GM04503 (cell line): ENCODE measurements around the gene NXN.
"Not testable (repeated sequence)": the region's sequence is repeated elsewhere in the genome, so short reads cannot be mapped to it uniquely, and the experiment has no call there.

ENCODE experiments used
- DNase-seq: peaks from one replicate; pipeline ENCODE4 v3.0.0-alpha.2; 2012; ENCODE audit warnings: low read depth

NXN gene

GRCh38 chr17:887551-888209 is 91.9 kb downstream of the NXN start:
- no peak for DNase-seq

- DNase-seq = no peak
These were observed 93.5 kb downstream of the NXN start for GRCh38 chr17:885971-886571.

GRCh38 chr17:883586-883962 is 96.0 kb downstream of the NXN start:
- DNase-seq = no peak

- no peak for DNase-seq
These were observed 96.6 kb downstream of the NXN start for GRCh38 chr17:882827-883585.

- DNase-seq = no peak
These were observed 97.8 kb downstream of the NXN start for GRCh38 chr17:881778-882177.

GRCh38 chr17:880443-881269 is 98.9 kb downstream of the NXN start:
- no peak for DNase-seq

GRCh38 chr17:879546-880442 is 99.8 kb downstream of the NXN start:
- no peak for DNase-seq

- DNase-seq = no peak
These were observed 101.9 kb downstream of the NXN start for GRCh38 chr17:877630-878029.

GRCh38 chr17:876272-876671 is 103.3 kb downstream of the NXN start:
- DNase-seq = no peak

- not testable (repeated sequence) for DNase-seq
These were observed 105.0 kb downstream of the NXN start for GRCh38 chr17:874590-874989.

- no peak for DNase-seq
These were observed 106.7 kb downstream of the NXN start for GRCh38 chr17:872855-873254.

- DNase-seq = no peak
These were observed 107.6 kb downstream of the NXN start for GRCh38 chr17:871751-872519.

- DNase-seq = peak; percentile 85
These were observed 109.7 kb downstream of the NXN start for GRCh38 chr17:869567-870525.

- peak; percentile 73 for DNase-seq
These were observed 110.5 kb downstream of the NXN start for GRCh38 chr17:869086-869485.

GRCh38 chr17:867896-868489 is 111.6 kb downstream of the NXN start:
- no peak for DNase-seq

- not testable (repeated sequence) for DNase-seq
These were observed 112.3 kb downstream of the NXN start for GRCh38 chr17:867238-867637.

- no peak for DNase-seq
These were observed 112.9 kb downstream of the NXN start for GRCh38 chr17:866568-867103.

- DNase-seq = no peak
These were observed 115.3 kb downstream of the NXN start for GRCh38 chr17:864315-864714.

- DNase-seq = no peak
These were observed 115.7 kb downstream of the NXN start for GRCh38 chr17:863880-864279.
